Measurements from ENCODE around the gene ITFG1.

ITFG1 gene

DNA sequence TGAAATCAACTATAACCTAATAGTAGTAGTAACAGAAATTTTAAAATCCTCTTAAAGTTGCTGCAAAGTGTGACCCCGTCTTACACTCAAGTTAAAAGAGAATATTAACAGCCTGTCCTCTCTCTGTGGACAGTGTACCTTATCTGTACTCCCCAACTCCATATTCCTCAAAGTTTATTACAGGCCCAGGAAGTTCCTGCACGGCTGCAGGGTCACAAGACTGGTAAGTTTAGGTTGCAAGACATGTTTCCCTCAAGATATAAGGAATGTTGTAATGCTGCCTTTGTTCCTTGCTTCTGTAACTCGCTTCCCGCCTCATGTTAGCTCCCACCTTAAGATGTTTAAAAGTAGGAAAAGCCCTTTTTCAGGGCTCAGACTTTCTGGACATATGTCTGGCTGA lies 72.2 kb downstream of the ITFG1 start:
- ChIA-PET POLR2A (no interaction called here), CTCF (no interaction called here)
- Histone ChIP-seq H3K27ac (ENCODE audit: extremely low read depth, low read depth, low read length) (no peak overlapping the region), H3K4me3 (ENCODE audit: low read depth, low read length) (no peak overlapping the region), H3K9me3 (ENCODE audit: control insufficient read depth, insufficient read depth, low read depth, low read length) (no peaks in the 10 kb centered on the region), H3K4me1 (ENCODE audit: control insufficient read depth, insufficient read depth, low read length) (0 out of 2 replicates have a peak, but pooled peaks cover 4% of the 10 kb centered on the region), H3K36me3 (ENCODE audit: control insufficient read depth in 2 of 2, insufficient read depth in 1 of 2, low read length in 2 of 2) (no peaks in the 10 kb centered on the region)
- TF ChIP-seq GLIS1 (tag by site-specific recombination; IDR thresholded peaks at IDR 0.05) (no peak), ZSCAN30 (tag by site-specific recombination; IDR thresholded peaks at IDR 0.05) (no peak), BCL11A (tag by site-specific recombination; IDR thresholded peaks at IDR 0.05; ENCODE audit: low read depth) (no peak)

DNA sequence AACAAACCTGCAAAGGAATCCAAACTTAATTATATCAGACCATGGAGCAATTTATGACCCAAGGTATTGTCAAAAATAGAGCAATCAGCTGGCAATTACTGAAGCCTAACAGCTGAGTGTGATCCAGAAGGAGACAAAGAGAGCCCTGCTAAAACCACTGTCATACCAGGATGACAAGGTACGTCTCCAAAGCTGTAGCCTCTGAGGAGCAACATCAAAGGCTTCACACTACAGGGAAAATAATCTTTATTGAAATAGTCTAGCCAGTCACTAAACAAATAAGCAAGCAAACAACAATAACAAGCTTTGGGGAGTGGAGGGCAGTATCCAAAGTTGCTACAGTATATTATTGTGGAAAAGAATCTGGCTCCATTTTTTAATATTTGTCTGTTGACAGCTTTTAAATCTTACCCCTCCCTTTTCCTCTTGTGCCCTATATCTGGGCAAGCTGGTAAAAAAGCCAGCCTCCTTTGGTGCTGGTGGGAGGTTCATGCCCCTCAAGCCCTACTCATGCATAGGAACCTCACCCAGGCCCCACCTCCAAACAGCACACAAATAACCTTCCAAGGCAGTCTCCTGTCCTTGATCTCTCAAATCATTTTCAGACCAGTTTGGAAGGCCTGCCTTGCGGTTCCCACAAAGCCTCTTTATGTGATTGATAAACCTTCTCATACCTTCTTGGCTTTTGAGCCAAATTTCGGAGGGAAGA lies 73.7 kb downstream of the ITFG1 start:
- Histone ChIP-seq H3K4me3 (ENCODE audit: low read depth, low read length) (no peak overlapping the region), H3K27ac (ENCODE audit: extremely low read depth, low read depth, low read length) (no peak overlapping the region), H3K9me3 (ENCODE audit: control insufficient read depth, insufficient read depth, low read depth, low read length) (no peaks in the 10 kb centered on the region), H3K36me3 (ENCODE audit: control insufficient read depth in 2 of 2, insufficient read depth in 1 of 2, low read length in 2 of 2) (no peaks in the 10 kb centered on the region), H3K4me1 (ENCODE audit: control insufficient read depth, insufficient read depth, low read length) (0 out of 2 replicates have a peak, but pooled peaks cover 1% of the 10 kb centered on the region)
- ChIA-PET CTCF (no interaction called here), POLR2A (no interaction called here)
- TF ChIP-seq ZFHX2 (tag by site-specific recombination; conservative IDR thresholded peaks at IDR 0.05) (no peak), MZF1 (tag by site-specific recombination; IDR thresholded peaks at IDR 0.05; ENCODE audit: borderline replicate concordance) (no peak), ZNF391 (tag by site-specific recombination; IDR thresholded peaks at IDR 0.05; ENCODE audit: borderline replicate concordance, low read depth) (no peak), ZBTB8A (tag by site-specific recombination; IDR thresholded peaks at IDR 0.05) (no peak), ZNF350 (tag by site-specific recombination; IDR thresholded peaks at IDR 0.05) (no peak), SALL2 (tag by site-specific recombination; IDR thresholded peaks at IDR 0.05; ENCODE audit: borderline replicate concordance) (no peak), ZNF571 (tag by site-specific recombination; IDR thresholded peaks at IDR 0.05) (no peak), ZNF169 (tag by site-specific recombination; IDR thresholded peaks at IDR 0.05) (no peak), ZFP69B (tag by site-specific recombination; IDR thresholded peaks at IDR 0.05) (no peak), SCRT2 (tag by site-specific recombination; IDR thresholded peaks at IDR 0.05) (no peak), ZFP3 (tag by site-specific recombination; IDR thresholded peaks at IDR 0.05; ENCODE audit: low read depth) (no peak), ZFP37 (tag by site-specific recombination; IDR thresholded peaks at IDR 0.05) (no peak), ZNF404 (tag by site-specific recombination; IDR thresholded peaks at IDR 0.05) (no peak), ZNF214 (tag by site-specific recombination; IDR thresholded peaks at IDR 0.05; ENCODE audit: borderline replicate concordance) (no peak), ZNF324 (tag by site-specific recombination; IDR thresholded peaks at IDR 0.05) (no peak)
- TF ChIP-seq, protein P1, sequence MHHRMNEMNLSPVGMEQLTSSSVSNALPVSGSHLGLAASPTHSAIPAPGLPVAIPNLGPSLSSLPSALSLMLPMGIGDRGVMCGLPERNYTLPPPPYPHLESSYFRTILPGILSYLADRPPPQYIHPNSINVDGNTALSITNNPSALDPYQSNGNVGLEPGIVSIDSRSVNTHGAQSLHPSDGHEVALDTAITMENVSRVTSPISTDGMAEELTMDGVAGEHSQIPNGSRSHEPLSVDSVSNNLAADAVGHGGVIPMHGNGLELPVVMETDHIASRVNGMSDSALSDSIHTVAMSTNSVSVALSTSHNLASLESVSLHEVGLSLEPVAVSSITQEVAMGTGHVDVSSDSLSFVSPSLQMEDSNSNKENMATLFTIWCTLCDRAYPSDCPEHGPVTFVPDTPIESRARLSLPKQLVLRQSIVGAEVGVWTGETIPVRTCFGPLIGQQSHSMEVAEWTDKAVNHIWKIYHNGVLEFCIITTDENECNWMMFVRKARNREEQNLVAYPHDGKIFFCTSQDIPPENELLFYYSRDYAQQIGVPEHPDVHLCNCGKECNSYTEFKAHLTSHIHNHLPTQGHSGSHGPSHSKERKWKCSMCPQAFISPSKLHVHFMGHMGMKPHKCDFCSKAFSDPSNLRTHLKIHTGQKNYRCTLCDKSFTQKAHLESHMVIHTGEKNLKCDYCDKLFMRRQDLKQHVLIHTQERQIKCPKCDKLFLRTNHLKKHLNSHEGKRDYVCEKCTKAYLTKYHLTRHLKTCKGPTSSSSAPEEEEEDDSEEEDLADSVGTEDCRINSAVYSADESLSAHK (tag by site-specific recombination; IDR thresholded peaks at IDR 0.05) = no peak
- TF ChIP-seq, protein P2, sequence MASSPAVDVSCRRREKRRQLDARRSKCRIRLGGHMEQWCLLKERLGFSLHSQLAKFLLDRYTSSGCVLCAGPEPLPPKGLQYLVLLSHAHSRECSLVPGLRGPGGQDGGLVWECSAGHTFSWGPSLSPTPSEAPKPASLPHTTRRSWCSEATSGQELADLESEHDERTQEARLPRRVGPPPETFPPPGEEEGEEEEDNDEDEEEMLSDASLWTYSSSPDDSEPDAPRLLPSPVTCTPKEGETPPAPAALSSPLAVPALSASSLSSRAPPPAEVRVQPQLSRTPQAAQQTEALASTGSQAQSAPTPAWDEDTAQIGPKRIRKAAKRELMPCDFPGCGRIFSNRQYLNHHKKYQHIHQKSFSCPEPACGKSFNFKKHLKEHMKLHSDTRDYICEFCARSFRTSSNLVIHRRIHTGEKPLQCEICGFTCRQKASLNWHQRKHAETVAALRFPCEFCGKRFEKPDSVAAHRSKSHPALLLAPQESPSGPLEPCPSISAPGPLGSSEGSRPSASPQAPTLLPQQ (tag by site-specific recombination; IDR thresholded peaks at IDR 0.05) = no peak
- TF ChIP-seq, protein P3, sequence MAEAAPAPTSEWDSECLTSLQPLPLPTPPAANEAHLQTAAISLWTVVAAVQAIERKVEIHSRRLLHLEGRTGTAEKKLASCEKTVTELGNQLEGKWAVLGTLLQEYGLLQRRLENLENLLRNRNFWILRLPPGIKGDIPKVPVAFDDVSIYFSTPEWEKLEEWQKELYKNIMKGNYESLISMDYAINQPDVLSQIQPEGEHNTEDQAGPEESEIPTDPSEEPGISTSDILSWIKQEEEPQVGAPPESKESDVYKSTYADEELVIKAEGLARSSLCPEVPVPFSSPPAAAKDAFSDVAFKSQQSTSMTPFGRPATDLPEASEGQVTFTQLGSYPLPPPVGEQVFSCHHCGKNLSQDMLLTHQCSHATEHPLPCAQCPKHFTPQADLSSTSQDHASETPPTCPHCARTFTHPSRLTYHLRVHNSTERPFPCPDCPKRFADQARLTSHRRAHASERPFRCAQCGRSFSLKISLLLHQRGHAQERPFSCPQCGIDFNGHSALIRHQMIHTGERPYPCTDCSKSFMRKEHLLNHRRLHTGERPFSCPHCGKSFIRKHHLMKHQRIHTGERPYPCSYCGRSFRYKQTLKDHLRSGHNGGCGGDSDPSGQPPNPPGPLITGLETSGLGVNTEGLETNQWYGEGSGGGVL (tag by site-specific recombination; IDR thresholded peaks at IDR 0.05) = no peak

All from HEK293 (cell line).